HTR-8/SVneo (cell line): Measurements from ENCODE around the gene DNAI2.
"Not testable (repeated sequence)": the region's sequence is repeated elsewhere in the genome, so short reads cannot be mapped to it uniquely, and the experiment has no call there.

Source experiments
- DNase-seq: peaks from one replicate; pipeline ENCODE4 v3.0.0; 2011; ENCODE audit warnings: low spot score, mixed read lengths; ENCODE audit not compliant: insufficient read length
- FAIRE-seq: peaks from 2 replicates; lab custom pipeline; 2011; peaks lifted over from hg19 to GRCh38; lab: Jason Lieb, UNC

The DNAI2 gene

GRCh38 chr17:74271901-74272561 is 2.0 kb upstream of the DNAI2 start:
- DNase-seq, result no peak
- no peak for FAIRE-seq

DNA sequence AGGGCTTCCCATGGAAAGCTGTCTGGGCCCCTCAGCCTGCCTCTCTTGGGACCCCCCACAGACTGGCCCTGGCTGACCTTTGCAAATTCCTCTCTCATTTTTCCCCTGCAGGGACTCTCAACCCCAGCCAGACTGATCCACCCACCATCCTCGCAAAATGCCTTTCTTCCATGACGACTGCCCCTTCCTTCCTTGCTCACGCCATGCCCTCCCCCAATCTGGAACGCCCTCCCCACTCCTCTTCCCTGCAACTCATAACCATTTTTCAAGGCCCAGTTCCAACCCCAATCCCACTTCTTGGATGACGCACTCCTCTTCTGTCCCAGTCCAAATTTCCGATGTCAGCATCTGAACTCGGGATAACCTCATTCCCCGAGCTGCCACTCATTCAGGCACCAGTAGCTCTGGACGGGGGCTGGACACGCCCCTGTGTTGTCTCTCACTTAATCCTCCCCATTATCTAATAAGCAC is 1.3 kb upstream of the DNAI2 start:
- FAIRE-seq, result no peak
- DNase-seq, result no peak

DNA sequence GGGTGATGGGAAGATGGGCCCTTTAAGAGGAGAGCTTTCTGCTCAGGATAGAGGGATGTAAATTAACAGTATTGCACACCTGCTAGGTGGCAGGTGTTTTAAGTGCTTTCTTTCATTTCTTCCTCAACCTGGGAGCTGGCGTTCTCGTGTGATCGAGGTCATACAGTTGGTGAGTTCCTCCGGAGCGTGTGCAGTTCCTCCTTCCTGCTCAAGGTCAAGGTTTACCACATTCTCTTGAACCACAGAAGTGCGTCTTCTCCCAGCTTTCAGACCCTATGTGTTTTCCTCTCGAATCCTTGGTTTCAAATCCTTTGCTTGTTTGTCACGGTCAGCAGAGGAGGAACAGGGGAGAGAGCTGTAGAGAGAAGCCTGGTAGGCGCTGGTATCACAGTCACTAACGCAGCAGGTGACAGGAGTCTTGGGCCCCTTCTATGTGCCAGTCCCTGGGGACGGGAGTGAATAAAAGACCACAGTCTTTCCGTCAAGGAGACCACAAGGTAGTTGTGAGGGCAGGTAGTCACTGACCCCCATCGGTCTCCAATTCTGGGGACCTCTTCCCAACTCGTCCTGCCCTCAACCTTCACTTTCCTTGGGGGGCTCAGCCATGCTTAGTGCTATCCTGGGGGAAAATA is 791 bp downstream of the DNAI2 start:
- no peak for FAIRE-seq
- no peak for DNase-seq

- no peak for DNase-seq
- FAIRE-seq, result no peak
Measured at GRCh38 chr17:74276051-74276476, 2.0 kb downstream of the DNAI2 start.

DNA sequence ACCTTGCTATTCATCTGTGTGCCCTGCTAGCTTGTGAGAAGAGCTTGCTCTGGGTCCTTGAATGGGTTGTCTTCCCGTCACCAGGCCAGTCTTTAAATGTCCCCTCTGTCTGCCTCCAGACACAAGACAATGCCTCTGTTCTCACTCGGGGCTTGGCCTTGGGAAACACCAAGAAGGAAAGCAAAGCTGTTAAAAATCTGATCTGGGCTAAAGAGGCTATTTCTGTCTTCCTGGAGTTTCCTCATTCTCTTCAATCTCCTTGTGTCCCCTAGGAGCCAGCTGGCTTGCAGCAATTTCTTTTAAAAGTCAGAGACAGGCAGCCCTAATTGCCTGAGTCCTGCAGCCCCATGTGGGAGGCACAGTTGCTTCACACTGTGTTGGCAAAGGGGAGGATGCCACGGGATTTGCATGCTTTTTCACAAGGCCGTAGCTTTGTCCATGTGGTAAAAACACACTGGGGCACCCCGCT is 2.5 kb downstream of the DNAI2 start:
- FAIRE-seq (no peak), DNase-seq (no peak)

DNA sequence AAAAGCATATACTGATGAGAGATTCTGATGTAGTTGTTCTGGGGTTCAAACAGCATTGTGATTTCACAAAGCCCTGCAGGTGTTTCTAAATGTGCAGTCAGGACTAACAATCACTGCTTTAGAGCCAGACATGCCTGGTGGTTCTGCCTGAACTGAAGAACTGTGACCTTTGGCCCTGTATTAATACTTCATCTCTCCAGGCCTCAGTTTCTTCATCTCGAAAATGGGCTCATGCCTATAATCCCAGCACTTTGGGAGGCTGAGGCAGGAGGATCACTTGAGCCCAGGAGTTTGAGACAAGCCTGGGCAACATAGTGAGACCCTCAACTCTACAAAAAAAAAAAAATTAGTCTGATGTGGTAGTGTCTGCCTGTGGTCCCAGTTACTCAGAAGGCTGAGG is 3.9 kb downstream of the DNAI2 start:
- DNase-seq (no peak), FAIRE-seq (no peak)

- not testable (repeated sequence) for DNase-seq, FAIRE-seq
Measured at GRCh38 chr17:74279617-74280016, 5.6 kb downstream of the DNAI2 start.

GRCh38 chr17:74280093-74280513 is 6.1 kb downstream of the DNAI2 start:
- DNase-seq (no peak), FAIRE-seq (no peak)

DNA sequence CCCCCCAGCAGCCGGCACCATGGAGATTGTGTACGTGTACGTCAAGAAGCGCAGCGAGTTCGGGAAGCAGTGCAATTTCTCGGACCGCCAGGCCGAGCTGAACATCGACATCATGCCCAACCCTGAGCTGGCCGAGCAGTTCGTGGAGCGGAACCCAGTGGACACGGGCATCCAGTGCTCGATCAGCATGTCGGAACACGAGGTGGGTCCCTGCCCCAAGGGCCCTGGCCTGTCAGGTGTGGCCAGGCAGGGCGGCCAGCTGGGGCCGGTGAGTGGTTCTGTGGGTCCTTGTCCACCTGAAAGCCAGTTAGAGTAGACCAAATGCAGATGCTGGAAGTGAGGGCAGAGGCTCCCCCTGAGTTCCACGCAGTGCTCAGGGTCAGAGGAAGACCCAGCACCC is 7.8 kb downstream of the DNAI2 start:
- DNase-seq (no peak), FAIRE-seq (peak; percentile 46)

GRCh38 chr17:74282274-74282586 is 8.2 kb downstream of the DNAI2 start:
- FAIRE-seq, DNase-seq: not testable (repeated sequence)

DNA sequence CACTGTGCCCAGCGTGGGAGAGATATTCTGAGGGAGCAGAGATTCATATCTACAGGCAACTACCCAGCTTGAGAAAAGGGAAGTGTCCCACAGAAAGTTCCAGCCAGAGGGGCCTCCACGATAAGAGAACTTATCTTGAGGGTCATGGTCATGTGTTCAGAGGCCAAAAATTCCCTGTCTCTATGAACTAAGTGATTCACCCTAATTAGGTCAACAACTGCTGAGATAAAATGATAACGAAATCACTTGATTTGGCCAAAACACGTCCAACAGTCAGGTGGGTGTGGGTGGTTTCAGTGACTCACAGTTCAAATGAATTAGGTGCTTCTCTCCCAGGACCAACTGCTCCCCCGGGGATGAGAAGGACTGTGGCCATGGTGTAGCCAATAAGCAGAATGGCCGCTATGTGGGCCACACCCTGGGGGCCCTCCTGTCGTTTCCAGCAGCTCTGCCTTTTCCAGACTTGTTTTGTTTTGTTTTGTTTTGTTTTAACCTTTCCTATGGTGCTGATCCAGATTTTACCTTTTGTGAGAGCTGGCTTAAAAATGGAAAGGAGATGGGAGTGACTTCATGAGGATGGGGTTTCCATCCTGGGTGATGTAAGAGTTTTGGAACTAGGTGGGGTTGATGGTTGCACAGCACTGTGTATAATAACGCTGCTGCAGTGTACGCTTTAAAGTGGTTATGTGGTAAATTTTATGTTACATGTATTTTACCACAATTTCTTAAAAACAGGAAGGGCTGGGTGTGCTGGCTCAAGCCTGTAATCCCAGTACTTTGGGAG is 8.7 kb downstream of the DNAI2 start:
- FAIRE-seq (no peak), DNase-seq (no peak)

- FAIRE-seq (no peak), DNase-seq (no peak)
Measured at GRCh38 chr17:74283371-74283673, 9.3 kb downstream of the DNAI2 start.

GRCh38 chr17:74287031-74287602 is 13.1 kb downstream of the DNAI2 start:
- FAIRE-seq (no peak), DNase-seq (no peak)

GRCh38 chr17:74288785-74289184 is 14.8 kb downstream of the DNAI2 start:
- DNase-seq (no peak), FAIRE-seq (no peak)

- DNase-seq (no peak), FAIRE-seq (no peak)
Measured at GRCh38 chr17:74289688-74290087, 15.7 kb downstream of the DNAI2 start.

GRCh38 chr17:74290340-74290739 is 16.3 kb downstream of the DNAI2 start:
- no peak for FAIRE-seq

GRCh38 chr17:74292495-74292894 is 18.5 kb downstream of the DNAI2 start:
- DNase-seq, result no peak
- no peak for FAIRE-seq

More at GRCh38 chr17:74290340-74290739, 16.3 kb downstream of the DNAI2 start:
- DNase-seq, result no peak

DNA sequence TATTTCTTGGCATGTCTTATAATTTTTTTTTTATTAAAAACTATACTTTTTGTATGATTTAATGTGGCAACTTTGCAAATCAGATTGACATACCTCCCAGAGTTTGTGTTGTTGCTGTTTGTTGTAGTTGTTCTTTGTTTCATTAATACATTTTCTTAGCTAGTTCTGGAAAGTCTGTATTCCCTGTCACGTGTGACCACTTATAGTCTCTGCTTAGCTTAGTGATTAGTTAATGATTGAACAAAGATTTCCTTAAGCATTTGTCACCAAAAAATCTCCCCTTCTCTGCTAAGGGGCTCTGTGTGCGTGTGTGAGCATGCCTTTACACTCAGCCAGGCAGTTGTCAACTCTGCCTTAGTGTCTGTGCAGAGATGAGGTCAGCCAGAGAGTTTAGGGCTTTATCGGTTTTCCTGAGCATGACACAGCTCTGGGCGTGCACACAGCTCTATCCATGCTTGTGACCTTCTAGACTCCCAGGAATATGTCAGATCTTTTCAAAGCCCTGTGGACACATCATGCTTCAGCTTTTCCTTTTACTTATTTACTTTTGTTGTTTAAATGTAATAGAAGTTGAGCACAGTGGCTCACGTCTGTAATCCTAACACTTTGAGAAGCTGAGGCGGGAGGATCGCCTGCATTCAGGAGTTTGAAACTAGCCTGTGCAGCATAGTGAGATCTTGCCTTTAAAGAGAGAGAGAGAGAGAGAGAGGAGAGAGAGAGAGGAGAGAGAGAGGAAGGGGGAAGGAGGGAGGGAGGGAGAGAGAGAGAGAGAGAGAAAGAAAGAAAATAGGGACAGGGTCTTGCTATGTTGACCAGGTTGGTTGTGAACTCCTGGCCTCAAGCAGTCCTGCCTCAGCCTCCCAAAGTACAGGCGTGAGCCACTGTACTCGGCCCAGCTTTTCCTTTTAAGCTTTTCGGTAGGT is 21.9 kb downstream of the DNAI2 start:
- no peak for FAIRE-seq
- DNase-seq, result no peak

DNA sequence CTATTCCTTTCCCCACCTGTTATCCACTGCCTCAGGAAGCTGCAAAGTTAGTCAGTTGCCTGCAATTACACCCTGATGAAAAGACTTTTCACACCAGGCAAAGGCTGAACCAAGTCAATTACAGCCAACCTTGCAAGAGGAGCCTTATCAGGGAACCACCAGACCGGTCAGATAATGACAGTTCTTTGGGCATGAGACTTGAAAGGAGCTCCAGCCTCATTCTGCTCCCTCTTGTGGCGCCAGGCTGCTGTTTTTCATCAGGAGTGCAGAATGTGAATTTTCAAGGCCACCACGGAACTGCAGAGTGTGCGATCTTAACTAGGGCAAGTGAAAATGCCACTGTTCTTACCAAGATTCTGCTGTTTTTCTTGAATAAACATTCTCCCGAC is 22.5 kb downstream of the DNAI2 start:
- no peak for FAIRE-seq
- peak; percentile 54 for DNase-seq

GRCh38 chr17:74297941-74298340 is 23.9 kb downstream of the DNAI2 start:
- DNase-seq (no peak), FAIRE-seq (no peak)
